Effector memory CD8-positive, alpha-beta T cell (primary cell): ENCODE measurements around the gene ILDR1.

ENCODE experiments used
- ATAC-seq: fragments of 150-1000 bp; cut with Tn5 transposase; replicated peaks from 2 replicates; pipeline ENCODE4 v1.10.0; 2021; ENCODE audit warnings: mild to moderate bottlenecking, moderate library complexity
- DNase-seq, 3 experiments: peaks; one replicate each; pipeline ENCODE4 v3.0.0; 2021
- H3K27ac Mint-ChIP-seq, 2 donors: one replicate each; pipeline ENCODE4 v1.8.0; 2022; ENCODE audit warnings: mild to moderate bottlenecking in 2 of 2, mixed read lengths in 2 of 2, moderate library complexity in 2 of 2
- H3K27me3 Mint-ChIP-seq, 2 donors: one replicate each; pipeline ENCODE4 v1.8.0; 2022; ENCODE audit warnings: mixed read lengths in 2 of 2
- H3K36me3 Mint-ChIP-seq: one replicate; pipeline ENCODE4 v1.8.0; 2022; ENCODE audit warnings: mild to moderate bottlenecking, moderate library complexity, mixed read lengths; ENCODE audit not compliant: insufficient read depth
- H3K4me1 Mint-ChIP-seq, 2 donors: one replicate each; pipeline ENCODE4 v1.8.0; 2022; ENCODE audit warnings: low read depth in 2 of 2, mixed read lengths in 2 of 2
- H3K4me3 Mint-ChIP-seq, 2 donors: one replicate each; pipeline ENCODE4 v1.8.0; 2022; ENCODE audit warnings: mild to moderate bottlenecking in 2 of 2, mixed read lengths in 2 of 2, moderate library complexity in 2 of 2
- H3K9me3 Mint-ChIP-seq, 2 donors: one replicate each; pipeline ENCODE4 v1.8.0; 2022; ENCODE audit warnings: mixed read lengths in 2 of 2

ILDR1 gene

GRCh38 chr3:122033023-122033422 is 11.0 kb upstream of the ILDR1 start:
- H3K36me3 Mint-ChIP-seq = no peaks in the 10 kb centered on the region

GRCh38 chr3:122032531-122032930 is 10.5 kb upstream of the ILDR1 start:
- ATAC-seq (no peak), DNase-seq (no peak)
- no peak overlapping the region for H3K4me3 Mint-ChIP-seq
- H3K27me3 Mint-ChIP-seq = no peaks in the 10 kb centered on the region
- no peaks in the 10 kb centered on the region for H3K9me3 Mint-ChIP-seq
- H3K27ac Mint-ChIP-seq = peak overlapping the region in 1 of 2 donors; percentile 67
- H3K36me3 Mint-ChIP-seq = no peaks in the 10 kb centered on the region
- H3K4me1 Mint-ChIP-seq = peaks cover 9 to 15% of the 10 kb centered on the region in 2 donors

More at GRCh38 chr3:122033023-122033422, 11.0 kb upstream of the ILDR1 start:
- H3K27ac Mint-ChIP-seq = no peak overlapping the region
- DNase-seq (no peak), ATAC-seq (no peak)
- peaks cover 9 to 15% of the 10 kb centered on the region in 2 donors for H3K4me1 Mint-ChIP-seq
- H3K9me3 Mint-ChIP-seq = peaks cover 0 to 2% of the 10 kb centered on the region in 2 donors
- H3K4me3 Mint-ChIP-seq = no peak overlapping the region
- H3K27me3 Mint-ChIP-seq = no peaks in the 10 kb centered on the region

- ATAC-seq (peak; percentile 19), DNase-seq (no peak)
- H3K27ac Mint-ChIP-seq = peak overlapping the region; percentile 18 to 53
- no peaks in the 10 kb centered on the region for H3K36me3 Mint-ChIP-seq
- peaks cover 9 to 15% of the 10 kb centered on the region in 2 donors for H3K4me1 Mint-ChIP-seq
- H3K9me3 Mint-ChIP-seq = no peaks in the 10 kb centered on the region
- H3K4me3 Mint-ChIP-seq = peak overlapping the region; percentile 4 to 50
- H3K27me3 Mint-ChIP-seq = no peaks in the 10 kb centered on the region
Observed at GRCh38 chr3:122031123-122031468, 9.0 kb upstream of the ILDR1 start.

GRCh38 chr3:122030381-122031122 is 8.5 kb upstream of the ILDR1 start:
- H3K27me3 Mint-ChIP-seq = no peaks in the 10 kb centered on the region
- H3K4me3 Mint-ChIP-seq = peak overlapping the region; percentile 4 to 50
- peak overlapping the region; percentile 18 to 53 for H3K27ac Mint-ChIP-seq
- peaks cover 9 to 15% of the 10 kb centered on the region in 2 donors for H3K4me1 Mint-ChIP-seq
- DNase-seq = no peak
- ATAC-seq = peak; percentile 66
- H3K36me3 Mint-ChIP-seq = no peaks in the 10 kb centered on the region
- no peaks in the 10 kb centered on the region for H3K9me3 Mint-ChIP-seq

GRCh38 chr3:122025296-122025695 is 3.2 kb upstream of the ILDR1 start:
- H3K36me3 Mint-ChIP-seq = no peaks in the 10 kb centered on the region
- no peak overlapping the region for H3K4me3 Mint-ChIP-seq
- peak; percentile 14 for ATAC-seq
- H3K9me3 Mint-ChIP-seq = no peaks in the 10 kb centered on the region
- H3K27ac Mint-ChIP-seq = no peak overlapping the region
- peaks cover 5 to 10% of the 10 kb centered on the region in 2 donors for H3K4me1 Mint-ChIP-seq
- H3K27me3 Mint-ChIP-seq = peaks cover 13 to 31% of the 10 kb centered on the region in 2 donors
- DNase-seq = no peak

- Mint-ChIP-seq H3K4me3 (no peak overlapping the region), H3K36me3 (no peaks in the 10 kb centered on the region), H3K27me3 (peaks cover 13 to 35% of the 10 kb centered on the region in 2 donors), H3K27ac (no peak overlapping the region), H3K9me3 (no peaks in the 10 kb centered on the region), H3K4me1 (peaks cover 3 to 5% of the 10 kb centered on the region in 2 donors)
- ATAC-seq (no peak), DNase-seq (no peak)
Observed at GRCh38 chr3:122024800-122025199, 2.8 kb upstream of the ILDR1 start.

- Mint-ChIP-seq H3K4me1 (peaks cover 3 to 4% of the 10 kb centered on the region in 2 donors), H3K27me3 (peaks cover 13 to 41% of the 10 kb centered on the region in 2 donors), H3K4me3 (no peak overlapping the region), H3K36me3 (peaks cover 3% of the 10 kb centered on the region), H3K9me3 (no peaks in the 10 kb centered on the region), H3K27ac (no peak overlapping the region)
- ATAC-seq (no peak), DNase-seq (no peak)
Observed at GRCh38 chr3:122023335-122023910, 1.4 kb upstream of the ILDR1 start.

GRCh38 chr3:122021037-122021436 is 1.0 kb downstream of the ILDR1 start:
- no peak for ATAC-seq
- peaks cover 3% of the 10 kb centered on the region for H3K36me3 Mint-ChIP-seq
- peaks cover 0 to under 1% of the 10 kb centered on the region in 2 donors for H3K9me3 Mint-ChIP-seq
- peaks cover 20 to 57% of the 10 kb centered on the region in 2 donors for H3K27me3 Mint-ChIP-seq
- no peak overlapping the region for H3K4me3 Mint-ChIP-seq
- no peak for DNase-seq
- peaks cover 3 to 4% of the 10 kb centered on the region in 2 donors for H3K4me1 Mint-ChIP-seq
- H3K27ac Mint-ChIP-seq = no peak overlapping the region

- DNase-seq = no peak
- Mint-ChIP-seq H3K9me3 (peaks cover 0 to 3% of the 10 kb centered on the region in 2 donors), H3K27me3 (peaks cover 30 to 59% of the 10 kb centered on the region in 2 donors), H3K36me3 (peaks cover 3% of the 10 kb centered on the region), H3K27ac (no peak overlapping the region), H3K4me1 (peaks cover 3 to 4% of the 10 kb centered on the region in 2 donors), H3K4me3 (no peak overlapping the region)
- no peak for ATAC-seq
Observed at GRCh38 chr3:122019493-122019892, 2.6 kb downstream of the ILDR1 start.

- DNase-seq (no peak), ATAC-seq (no peak)
Observed at GRCh38 chr3:122014741-122015140, 7.3 kb downstream of the ILDR1 start.

GRCh38 chr3:122013448-122013925 is 8.6 kb downstream of the ILDR1 start:
- ATAC-seq = no peak
- H3K36me3 Mint-ChIP-seq = no peaks in the 10 kb centered on the region
- no peak overlapping the region for H3K4me3 Mint-ChIP-seq
- no peak overlapping the region for H3K27ac Mint-ChIP-seq
- H3K27me3 Mint-ChIP-seq = peaks cover 22 to 44% of the 10 kb centered on the region in 2 donors
- DNase-seq = no peak
- no peaks in the 10 kb centered on the region for H3K4me1 Mint-ChIP-seq
- peaks cover 0 to 3% of the 10 kb centered on the region in 2 donors for H3K9me3 Mint-ChIP-seq

More at GRCh38 chr3:122014741-122015140, 7.3 kb downstream of the ILDR1 start:
- no peaks in the 10 kb centered on the region for H3K4me1 Mint-ChIP-seq
- H3K27me3 Mint-ChIP-seq = peaks cover 20 to 45% of the 10 kb centered on the region in 2 donors
- no peak overlapping the region for H3K27ac Mint-ChIP-seq
- H3K4me3 Mint-ChIP-seq = no peak overlapping the region
- H3K36me3 Mint-ChIP-seq = peaks cover 3% of the 10 kb centered on the region
- H3K9me3 Mint-ChIP-seq = peaks cover 0 to 3% of the 10 kb centered on the region in 2 donors

- Mint-ChIP-seq H3K27ac (no peak overlapping the region), H3K4me1 (no peaks in the 10 kb centered on the region), H3K9me3 (peaks cover 0 to 3% of the 10 kb centered on the region in 2 donors), H3K27me3 (peaks cover 22 to 37% of the 10 kb centered on the region in 2 donors), H3K36me3 (no peaks in the 10 kb centered on the region), H3K4me3 (no peak overlapping the region)
- ATAC-seq = no peak
- no peak for DNase-seq
Observed at GRCh38 chr3:122012821-122013220, 9.2 kb downstream of the ILDR1 start.

- Mint-ChIP-seq H3K27me3 (peaks cover 18 to 31% of the 10 kb centered on the region in 2 donors), H3K9me3 (peaks cover 0 to 3% of the 10 kb centered on the region in 2 donors), H3K27ac (no peak overlapping the region), H3K4me1 (no peaks in the 10 kb centered on the region), H3K36me3 (no peaks in the 10 kb centered on the region), H3K4me3 (no peak overlapping the region)
- DNase-seq (no peak), ATAC-seq (no peak)
Observed at GRCh38 chr3:122011396-122011795, 10.7 kb downstream of the ILDR1 start.

- ATAC-seq (no peak), DNase-seq (no peak)
- Mint-ChIP-seq H3K9me3 (no peaks in the 10 kb centered on the region), H3K27ac (no peak overlapping the region), H3K4me1 (peaks cover 0 to under 1% of the 10 kb centered on the region in 2 donors), H3K4me3 (no peak overlapping the region), H3K36me3 (no peaks in the 10 kb centered on the region), H3K27me3 (peaks cover 13 to 33% of the 10 kb centered on the region in 2 donors)
Observed at GRCh38 chr3:122010506-122010905, 11.5 kb downstream of the ILDR1 start.
